ENCODE measurements around the gene C12orf50.
"Not testable (repeated sequence)": the region's sequence is repeated elsewhere in the genome, so short reads cannot be mapped to it uniquely, and the experiment has no call there.

C12orf50 gene

GRCh38 chr12:87985069-87985675 is 44.0 kb downstream of the C12orf50 start:
- FAIRE-seq: peak; percentile 21

GRCh38 chr12:87982208-87982607 is 47.0 kb downstream of the C12orf50 start:
- no peak for FAIRE-seq

- no peak for FAIRE-seq
Measured at GRCh38 chr12:87981495-87981894, 47.7 kb downstream of the C12orf50 start.

GRCh38 chr12:87975879-87976278 is 53.3 kb downstream of the C12orf50 start:
- no peak for FAIRE-seq

GRCh38 chr12:87967871-87968270 is 61.3 kb downstream of the C12orf50 start:
- no peak for FAIRE-seq

GRCh38 chr12:87960566-87960965 is 68.6 kb downstream of the C12orf50 start:
- FAIRE-seq: no peak

- FAIRE-seq: not testable (repeated sequence)
Measured at GRCh38 chr12:87954028-87954427, 75.2 kb downstream of the C12orf50 start.

- FAIRE-seq: peak; percentile 95
Measured at GRCh38 chr12:87953256-87953860, 75.8 kb downstream of the C12orf50 start.

GRCh38 chr12:87952850-87953249 is 76.4 kb downstream of the C12orf50 start:
- no peak for FAIRE-seq

- no peak for FAIRE-seq
Measured at GRCh38 chr12:87952223-87952622, 77.0 kb downstream of the C12orf50 start.

- FAIRE-seq: no peak
Measured at GRCh38 chr12:87943762-87944161, 85.4 kb downstream of the C12orf50 start.

- no peak for FAIRE-seq
Measured at GRCh38 chr12:87943023-87943422, 86.2 kb downstream of the C12orf50 start.

- FAIRE-seq: no peak
Measured at GRCh38 chr12:87939182-87939581, 90.0 kb downstream of the C12orf50 start.

- no peak for FAIRE-seq
Measured at GRCh38 chr12:87935216-87935615, 94.0 kb downstream of the C12orf50 start.

GRCh38 chr12:87933991-87934390 is 95.2 kb downstream of the C12orf50 start:
- no peak for FAIRE-seq

- FAIRE-seq: no peak
Measured at GRCh38 chr12:87931812-87932211, 97.4 kb downstream of the C12orf50 start.

GRCh38 chr12:87930627-87931026 is 98.6 kb downstream of the C12orf50 start:
- no peak for FAIRE-seq

Data from islet of Langerhans (tissue), 1 donor.